GM12865 (cell line): ENCODE data around the gene CDK13.

Source experiments
- DNase-seq: peaks from one replicate; pipeline ENCODE4 v3.0.0; 2010; ENCODE audit warnings: low read depth
- H3K4me3 ChIP-seq: 2 replicates; pipeline ENCODE4 v1.5.1; 2011; ENCODE audit warnings: mild to moderate bottlenecking, low read depth, low read length, control low read depth
- TF ChIP-seq, protein P1 (sequence below): IDR thresholded peaks from 2 replicates; pipeline ENCODE4 v1.5.1; 2011; ENCODE audit warnings: low read length, control low read depth, low read depth, inconsistent platforms; ENCODE audit not compliant: insufficient read depth; ENCODE audit errors: missing control alignments

CDK13 gene

GRCh38 chr7:39948375-39948955 lies 1.6 kb upstream of the CDK13 start:
- DNase-seq: peak; percentile 54
- TF ChIP-seq, protein P1, sequence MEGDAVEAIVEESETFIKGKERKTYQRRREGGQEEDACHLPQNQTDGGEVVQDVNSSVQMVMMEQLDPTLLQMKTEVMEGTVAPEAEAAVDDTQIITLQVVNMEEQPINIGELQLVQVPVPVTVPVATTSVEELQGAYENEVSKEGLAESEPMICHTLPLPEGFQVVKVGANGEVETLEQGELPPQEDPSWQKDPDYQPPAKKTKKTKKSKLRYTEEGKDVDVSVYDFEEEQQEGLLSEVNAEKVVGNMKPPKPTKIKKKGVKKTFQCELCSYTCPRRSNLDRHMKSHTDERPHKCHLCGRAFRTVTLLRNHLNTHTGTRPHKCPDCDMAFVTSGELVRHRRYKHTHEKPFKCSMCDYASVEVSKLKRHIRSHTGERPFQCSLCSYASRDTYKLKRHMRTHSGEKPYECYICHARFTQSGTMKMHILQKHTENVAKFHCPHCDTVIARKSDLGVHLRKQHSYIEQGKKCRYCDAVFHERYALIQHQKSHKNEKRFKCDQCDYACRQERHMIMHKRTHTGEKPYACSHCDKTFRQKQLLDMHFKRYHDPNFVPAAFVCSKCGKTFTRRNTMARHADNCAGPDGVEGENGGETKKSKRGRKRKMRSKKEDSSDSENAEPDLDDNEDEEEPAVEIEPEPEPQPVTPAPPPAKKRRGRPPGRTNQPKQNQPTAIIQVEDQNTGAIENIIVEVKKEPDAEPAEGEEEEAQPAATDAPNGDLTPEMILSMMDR: no peak
- peak overlapping the region; percentile 92 for H3K4me3 ChIP-seq

DNA sequence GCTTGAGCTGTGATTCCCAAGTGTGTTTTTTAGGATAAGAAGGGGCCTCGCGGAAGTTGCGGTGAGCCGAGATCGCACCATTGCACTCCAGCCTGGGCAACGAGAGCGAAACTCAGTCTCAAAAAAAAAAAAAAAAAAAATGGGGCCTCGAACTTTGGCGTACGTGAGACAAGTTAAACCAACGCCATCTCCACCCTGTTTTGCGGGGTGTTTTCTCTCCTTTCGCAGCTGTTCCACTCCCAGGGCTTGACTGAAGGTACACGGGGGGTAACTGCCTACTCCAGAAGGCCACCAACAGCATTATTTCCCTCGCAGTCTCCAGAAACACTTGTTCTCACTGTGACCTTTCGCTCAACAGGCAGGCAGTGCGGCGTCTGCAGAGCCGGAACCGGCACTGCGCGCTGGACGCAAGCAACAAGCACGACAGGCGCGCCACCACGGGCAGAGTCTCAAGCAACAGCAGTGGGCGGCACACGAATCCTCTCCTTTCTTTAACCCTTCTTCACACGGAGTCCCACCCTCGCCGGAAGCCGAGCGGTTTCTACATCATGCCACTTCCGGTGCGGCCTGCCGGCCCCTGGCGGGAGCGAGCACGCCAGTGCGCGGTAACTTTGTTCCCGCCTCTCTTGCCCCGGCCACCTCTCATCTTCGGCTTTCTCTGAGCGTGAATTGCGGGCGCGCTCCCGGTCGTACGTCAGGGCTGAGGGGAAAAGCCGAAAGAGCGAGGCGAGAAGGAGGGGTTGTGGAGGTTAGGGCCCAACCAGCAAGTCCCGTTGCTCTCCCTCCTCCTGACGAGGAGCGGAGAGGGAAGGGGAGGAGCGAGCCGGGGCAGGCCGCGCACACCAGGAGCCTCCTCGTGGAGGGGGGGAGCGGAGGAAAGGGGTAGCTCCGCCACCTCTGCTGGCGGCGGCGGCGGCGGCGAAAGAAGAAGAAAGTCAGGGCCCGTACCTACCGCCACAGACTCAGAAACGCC lies 814 bp upstream of the CDK13 start:
- H3K4me3 ChIP-seq: peak overlapping the region; percentile 92
- TF ChIP-seq, protein P1: no peak
- peak; percentile 100 for DNase-seq

DNA sequence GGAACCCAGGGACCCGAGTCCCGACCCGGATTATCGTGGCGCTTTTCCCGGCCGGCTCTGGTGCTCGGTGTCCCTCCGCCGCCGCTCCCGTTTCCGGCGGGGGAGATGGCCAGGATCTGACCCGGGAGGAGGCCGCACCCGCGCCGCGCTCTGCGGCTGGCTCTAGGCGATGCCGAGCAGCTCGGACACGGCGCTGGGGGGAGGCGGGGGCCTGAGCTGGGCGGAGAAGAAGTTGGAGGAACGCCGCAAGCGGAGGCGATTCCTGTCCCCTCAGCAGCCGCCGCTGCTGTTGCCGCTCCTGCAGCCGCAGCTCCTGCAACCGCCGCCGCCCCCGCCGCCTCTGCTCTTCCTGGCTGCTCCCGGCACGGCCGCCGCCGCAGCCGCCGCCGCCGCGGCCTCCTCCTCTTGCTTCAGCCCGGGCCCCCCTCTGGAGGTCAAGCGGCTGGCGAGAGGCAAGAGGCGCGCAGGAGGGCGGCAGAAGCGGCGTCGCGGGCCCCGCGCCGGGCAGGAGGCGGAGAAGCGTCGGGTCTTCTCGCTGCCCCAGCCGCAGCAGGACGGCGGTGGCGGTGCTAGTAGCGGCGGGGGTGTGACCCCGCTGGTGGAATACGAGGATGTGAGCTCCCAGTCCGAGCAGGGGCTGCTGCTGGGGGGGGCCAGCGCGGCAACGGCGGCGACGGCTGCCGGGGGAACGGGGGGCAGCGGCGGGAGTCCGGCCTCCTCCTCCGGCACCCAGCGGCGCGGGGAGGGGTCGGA lies 593 bp downstream of the CDK13 start:
- peak overlapping the region; percentile 77 for H3K4me3 ChIP-seq
- peak; percentile 61 for DNase-seq
- TF ChIP-seq, protein P1: no peak

GRCh38 chr7:39951226-39952194 lies 1.5 kb downstream of the CDK13 start:
- H3K4me3 ChIP-seq: peak overlapping the region; percentile 77
- peak; percentile 87 for DNase-seq
- TF ChIP-seq, protein P1: peak; percentile 47

- DNase-seq: peak; percentile 24
- H3K4me3 ChIP-seq: peak overlapping the region; percentile 77
- TF ChIP-seq, protein P1: no peak
These were observed 2.3 kb downstream of the CDK13 start for GRCh38 chr7:39952374-39952773.

- TF ChIP-seq, protein P1: no peak
- H3K4me3 ChIP-seq: peak overlapping the region; percentile 77
- DNase-seq: no peak
These were observed 2.7 kb downstream of the CDK13 start for GRCh38 chr7:39952803-39953202.
